ENCODE data around the gene AK9. TPM values are rescaled to one million over a fixed set of nuclear protein-coding genes. Genes with fewer than 3 reads are reported as not detected.

AK9 gene
- total RNA-seq, 4 donors from 2014 or later, result 4.1 to 10.3 (median 6.4) TPM

- peak; percentile 77 to 95 for DNase-seq (ENCODE audit: low spot score in 2 of 2)
- TF ChIP-seq CTCF (IDR thresholded peaks at IDR 0.05) (no peak), POLR2A (IDR thresholded peaks at IDR 0.05) (no peak)
- WGBS, 2 donors, result 26 to 27% methylated on average over 16 of the region's 16 CpGs
- no peak overlapping the region for H3K4me3 ChIP-seq (ENCODE audit: low read depth, poor library complexity, severe bottlenecking)
- intact Hi-C loops (cut with DNase I; ENCODE audit: low total_unique reads), result no loop called here
Measured at GRCh38 chr6:109456710-109457561, 234.1 kb downstream of the AK9 start.

- peak overlapping the region; percentile 46 for H3K4me3 ChIP-seq (ENCODE audit: low read depth, poor library complexity, severe bottlenecking)
- 12 to 14% methylated on average over 17 to 33 of the region's 38 CpGs for WGBS, 2 donors
- intact Hi-C loops (cut with DNase I; ENCODE audit: low total_unique reads), result no loop called here
- peak in 1 of 2 donors; percentile 90 for DNase-seq (ENCODE audit: low spot score in 2 of 2)
- TF ChIP-seq POLR2A (IDR thresholded peaks at IDR 0.05) (no peak), CTCF (IDR thresholded peaks at IDR 0.05) (no peak)
Measured at GRCh38 chr6:109456111-109456583, 234.9 kb downstream of the AK9 start.

DNA sequence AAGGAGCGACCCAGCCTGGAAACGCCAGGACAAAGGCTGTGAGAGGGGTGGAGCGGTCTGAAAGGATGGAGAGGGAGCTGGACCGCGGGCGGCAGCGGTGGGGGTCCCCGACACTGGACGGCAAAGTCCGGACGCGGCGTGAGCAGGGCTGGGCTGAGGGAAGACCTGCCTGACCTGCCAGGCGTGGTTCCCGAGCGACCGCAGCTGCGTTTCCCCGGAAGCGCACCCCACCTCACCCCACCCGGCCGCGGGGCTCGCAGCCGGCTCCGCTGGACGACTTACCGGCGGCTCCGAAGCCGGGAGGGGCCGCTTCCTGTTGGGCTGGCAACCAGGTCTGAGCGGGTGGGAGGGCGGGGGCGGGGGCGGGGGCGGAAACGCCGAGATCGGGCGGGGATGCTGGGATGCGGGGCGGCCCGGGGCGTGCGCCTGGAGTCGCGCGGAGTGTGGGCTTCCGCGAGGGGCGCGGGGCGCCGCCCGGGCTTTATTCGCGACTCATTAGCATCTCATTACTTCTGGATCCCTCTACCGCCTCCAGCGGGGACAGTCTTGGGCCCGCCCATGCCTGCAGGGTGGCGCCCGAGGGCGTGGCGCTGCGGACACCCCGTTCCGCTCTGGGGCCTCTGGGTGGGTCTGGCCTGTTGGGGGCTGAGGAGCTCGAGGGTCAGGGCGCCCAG, 235.4 kb downstream of the AK9 start, which contains the start of gene MICAL1:
MICAL1 (minus strand) TSS at position 336 of the 674 bp plus-strand sequence. CDS start 1,576 bp downstream, outside the sequence.
- 0 to 1% methylated on average over 16 to 33 of the region's 70 CpGs for WGBS, 2 donors
- H3K4me3 ChIP-seq (ENCODE audit: low read depth, poor library complexity, severe bottlenecking), result peak within 1 kb of the TSS; percentile 46
- intact Hi-C loops (cut with DNase I; ENCODE audit: low total_unique reads), result no loop called here
- TF ChIP-seq POLR2A (IDR thresholded peaks at IDR 0.05) (no peak), CTCF (IDR thresholded peaks at IDR 0.05) (no peak)
- peak; percentile 62 to 94 for DNase-seq (ENCODE audit: low spot score in 2 of 2)

DNA sequence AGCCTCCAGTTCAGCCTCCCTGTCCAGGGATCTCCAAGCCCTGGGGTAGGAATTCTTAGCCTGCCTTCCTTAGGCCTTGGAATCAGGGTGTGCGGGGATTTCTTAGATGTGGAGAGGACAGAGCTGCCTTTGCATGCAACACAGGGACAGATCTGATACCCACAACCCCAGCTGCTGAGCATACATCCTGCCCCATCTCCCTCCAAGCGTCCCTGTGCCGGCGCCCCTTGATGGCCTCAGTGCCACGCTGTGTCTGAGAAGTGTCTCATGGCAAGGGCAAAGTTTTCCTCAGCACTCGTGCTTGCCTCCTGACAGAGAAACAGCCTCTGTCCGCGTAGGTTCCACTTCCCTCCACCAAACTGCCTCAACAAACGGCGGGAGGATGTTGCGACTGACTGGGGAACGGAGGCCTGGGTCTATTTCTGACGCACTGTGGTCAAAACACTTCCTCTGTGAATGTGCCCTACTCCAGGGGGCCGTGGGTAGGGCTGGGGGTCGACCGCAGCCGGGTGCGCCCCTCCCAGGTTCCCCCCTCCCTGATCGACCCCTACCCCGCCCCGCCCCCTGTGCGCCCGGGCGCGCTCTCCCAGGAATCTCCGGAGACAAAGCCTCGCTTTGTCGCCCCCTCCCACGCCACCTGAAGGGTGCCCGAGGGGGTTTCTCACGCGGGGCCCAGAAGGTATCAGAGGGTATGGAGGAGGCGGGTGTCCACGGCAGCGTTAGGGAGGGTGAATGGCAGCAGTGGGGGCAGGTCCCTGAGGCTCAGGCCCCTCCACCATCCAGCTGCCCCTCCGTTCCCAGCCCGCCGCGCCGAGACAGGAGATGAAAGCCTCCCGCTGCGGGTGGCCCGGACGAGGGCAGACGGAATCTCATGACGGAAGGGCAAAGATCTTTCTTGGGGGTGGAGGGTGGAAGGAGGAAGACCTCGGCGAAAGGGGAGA, 236.2 kb downstream of the AK9 start:
- H3K4me3 ChIP-seq (ENCODE audit: low read depth, poor library complexity, severe bottlenecking), result peak overlapping the region; percentile 34
- TF ChIP-seq POLR2A (IDR thresholded peaks at IDR 0.05) (no peak), CTCF (IDR thresholded peaks at IDR 0.05) (no peak)
- 11 to 17% methylated on average over 35 to 48 of the region's 48 CpGs for WGBS, 2 donors
- intact Hi-C loops (cut with DNase I; ENCODE audit: low total_unique reads), result no loop called here
- DNase-seq (ENCODE audit: low spot score in 2 of 2), result peak; percentile 53 to 92

All from lower leg skin (tissue), 4 donors.